ENCODE measurements around the gene NEDD4.

DNA sequence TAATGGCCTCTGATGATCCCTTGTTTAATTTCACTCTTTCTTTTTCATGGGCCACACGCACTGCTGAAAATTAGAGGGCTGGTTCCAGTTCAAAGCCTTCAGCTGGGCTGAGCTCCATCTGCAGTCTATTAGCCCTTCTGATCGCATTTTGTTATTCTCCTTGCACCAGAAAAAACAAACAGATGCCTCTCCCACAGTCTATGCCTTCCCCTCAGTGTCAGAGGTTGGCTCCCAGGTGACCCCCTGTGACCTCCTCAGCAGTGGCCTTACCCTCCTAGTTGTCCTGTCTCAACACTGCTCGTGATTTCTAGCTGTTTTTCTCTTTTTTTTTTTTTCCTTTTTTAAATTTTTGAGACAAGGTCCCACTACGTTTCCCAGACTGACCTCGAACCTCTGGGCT lies 173.4 kb downstream of the NEDD4 start:
- TF ChIP-seq EZH2 (IDR thresholded peaks at IDR 0.05; ENCODE audit: insufficient read depth, poor library complexity, severe bottlenecking) (no peak), EZH2phosphoT487 (IDR thresholded peaks at IDR 0.05; ENCODE audit: insufficient read depth, low read depth) (no peak)

Data from GM23248 (cell line).